Measurements from ENCODE around the gene ATRX.
"Not testable (repeated sequence)": the region's sequence is repeated elsewhere in the genome, so short reads cannot be mapped to it uniquely, and the experiment has no call there.

ATRX gene, protein sequence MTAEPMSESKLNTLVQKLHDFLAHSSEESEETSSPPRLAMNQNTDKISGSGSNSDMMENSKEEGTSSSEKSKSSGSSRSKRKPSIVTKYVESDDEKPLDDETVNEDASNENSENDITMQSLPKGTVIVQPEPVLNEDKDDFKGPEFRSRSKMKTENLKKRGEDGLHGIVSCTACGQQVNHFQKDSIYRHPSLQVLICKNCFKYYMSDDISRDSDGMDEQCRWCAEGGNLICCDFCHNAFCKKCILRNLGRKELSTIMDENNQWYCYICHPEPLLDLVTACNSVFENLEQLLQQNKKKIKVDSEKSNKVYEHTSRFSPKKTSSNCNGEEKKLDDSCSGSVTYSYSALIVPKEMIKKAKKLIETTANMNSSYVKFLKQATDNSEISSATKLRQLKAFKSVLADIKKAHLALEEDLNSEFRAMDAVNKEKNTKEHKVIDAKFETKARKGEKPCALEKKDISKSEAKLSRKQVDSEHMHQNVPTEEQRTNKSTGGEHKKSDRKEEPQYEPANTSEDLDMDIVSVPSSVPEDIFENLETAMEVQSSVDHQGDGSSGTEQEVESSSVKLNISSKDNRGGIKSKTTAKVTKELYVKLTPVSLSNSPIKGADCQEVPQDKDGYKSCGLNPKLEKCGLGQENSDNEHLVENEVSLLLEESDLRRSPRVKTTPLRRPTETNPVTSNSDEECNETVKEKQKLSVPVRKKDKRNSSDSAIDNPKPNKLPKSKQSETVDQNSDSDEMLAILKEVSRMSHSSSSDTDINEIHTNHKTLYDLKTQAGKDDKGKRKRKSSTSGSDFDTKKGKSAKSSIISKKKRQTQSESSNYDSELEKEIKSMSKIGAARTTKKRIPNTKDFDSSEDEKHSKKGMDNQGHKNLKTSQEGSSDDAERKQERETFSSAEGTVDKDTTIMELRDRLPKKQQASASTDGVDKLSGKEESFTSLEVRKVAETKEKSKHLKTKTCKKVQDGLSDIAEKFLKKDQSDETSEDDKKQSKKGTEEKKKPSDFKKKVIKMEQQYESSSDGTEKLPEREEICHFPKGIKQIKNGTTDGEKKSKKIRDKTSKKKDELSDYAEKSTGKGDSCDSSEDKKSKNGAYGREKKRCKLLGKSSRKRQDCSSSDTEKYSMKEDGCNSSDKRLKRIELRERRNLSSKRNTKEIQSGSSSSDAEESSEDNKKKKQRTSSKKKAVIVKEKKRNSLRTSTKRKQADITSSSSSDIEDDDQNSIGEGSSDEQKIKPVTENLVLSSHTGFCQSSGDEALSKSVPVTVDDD (N-terminal part only)

GRCh38 chrX:77785486-77786364 lies at the start of gene ATRX:
TSS of gene ATRX (minus strand) at chrX:77786216. CDS start at chrX:77786001, 215 bp downstream.
- DNase-seq (ENCODE audit: low read depth): peak; percentile 35
- peak within 1 kb of the TSS; percentile 64 for H3K4me3 ChIP-seq (ENCODE audit: low read depth, low read length)

DNA sequence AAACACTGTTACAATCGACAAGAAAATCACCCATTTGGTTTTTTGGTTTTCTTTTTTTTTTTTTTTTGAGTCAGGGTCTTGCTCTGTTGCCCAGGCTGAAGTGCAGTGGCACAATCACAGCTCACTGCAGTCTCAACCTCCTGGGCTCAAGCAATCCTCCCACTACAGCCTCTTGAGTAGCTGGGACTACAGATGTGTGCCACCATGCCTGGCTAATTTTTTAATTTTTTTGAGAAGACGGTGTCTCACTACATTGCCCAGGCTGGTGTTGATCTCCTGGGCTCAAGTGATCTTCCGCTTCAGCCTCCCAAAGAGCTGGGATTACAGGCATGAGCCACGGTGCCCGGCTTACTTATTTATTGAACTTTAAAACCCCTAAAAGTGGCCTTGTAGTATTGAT lies 45.5 kb upstream of the ATRX start:
- not testable (repeated sequence) for H3K4me3 ChIP-seq (ENCODE audit: low read depth, low read length)

DNA sequence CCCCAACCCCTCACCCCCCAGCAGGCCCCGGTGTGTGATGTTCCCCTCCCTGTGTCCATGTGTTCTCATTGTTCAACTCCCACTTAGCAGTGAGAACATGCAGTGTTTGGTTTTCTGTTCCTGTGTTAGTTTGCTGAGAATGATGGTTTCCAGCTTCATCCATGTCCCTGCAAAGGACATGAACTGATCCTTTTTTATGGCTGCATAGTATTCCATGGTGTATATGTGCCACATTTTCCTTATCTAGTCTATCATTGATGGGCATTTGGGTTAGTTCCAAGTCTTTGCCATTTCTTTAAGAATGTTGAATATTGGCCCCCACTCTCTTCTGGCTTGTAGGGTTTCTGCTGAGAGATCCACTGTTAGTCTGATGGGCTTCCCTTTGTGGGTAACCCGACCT lies 36.0 kb upstream of the ATRX start:
- DNase-seq (ENCODE audit: low read depth); H3K4me3 ChIP-seq (ENCODE audit: low read depth, low read length): not testable (repeated sequence)

More for the DNA sequence above, 45.5 kb upstream of the ATRX start:
- DNase-seq (ENCODE audit: low read depth): not testable (repeated sequence)

- DNase-seq (ENCODE audit: low read depth): no peak
Measured at GRCh38 chrX:77820091-77820727, 34.2 kb upstream of the ATRX start.

DNA sequence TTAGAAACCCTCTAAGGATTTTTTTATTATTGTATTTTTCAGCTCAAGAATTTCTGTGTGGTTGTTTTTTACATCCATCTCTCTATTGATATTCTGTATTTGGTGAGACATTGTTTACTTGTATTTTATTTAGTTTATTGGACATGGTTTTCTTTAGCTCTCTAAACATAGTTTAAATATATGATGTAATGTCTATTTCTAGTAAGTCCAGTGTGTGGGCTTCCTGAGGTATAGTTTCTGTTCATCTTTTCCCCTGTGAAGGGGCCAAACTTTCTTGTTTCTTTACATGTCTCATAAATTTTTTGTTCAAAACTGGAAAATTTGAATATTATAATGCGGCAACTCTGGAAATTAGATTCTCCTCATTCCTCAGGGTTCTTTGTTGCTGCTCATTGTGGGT lies 28.2 kb upstream of the ATRX start:
- DNase-seq (ENCODE audit: low read depth): no peak
- no peak overlapping the region for H3K4me3 ChIP-seq (ENCODE audit: low read depth, low read length)

More at GRCh38 chrX:77820091-77820727, 34.2 kb upstream of the ATRX start:
- H3K4me3 ChIP-seq (ENCODE audit: low read depth, low read length): no peak overlapping the region

DNA sequence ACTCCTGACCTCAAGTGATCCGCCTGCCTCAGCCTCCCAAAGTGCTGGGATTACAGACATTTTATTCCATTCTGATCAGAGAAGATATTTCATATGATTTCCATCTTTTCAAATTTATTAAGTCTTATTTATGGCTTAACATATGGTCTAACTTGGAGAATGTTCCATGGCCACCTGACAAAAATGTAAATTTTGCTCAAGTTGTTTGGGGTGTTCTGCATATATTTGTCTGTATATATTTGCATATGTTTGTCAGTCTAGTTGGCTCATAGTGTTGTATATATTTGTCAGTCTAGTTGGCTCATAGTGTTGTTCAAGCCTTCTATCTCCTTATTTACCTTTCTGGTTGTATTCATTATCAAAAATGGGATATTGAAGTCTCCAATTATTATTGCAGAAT lies 16.2 kb upstream of the ATRX start:
- no peak for DNase-seq (ENCODE audit: low read depth)
- no peak overlapping the region for H3K4me3 ChIP-seq (ENCODE audit: low read depth, low read length)

- no peak overlapping the region for H3K4me3 ChIP-seq (ENCODE audit: low read depth, low read length)
- DNase-seq (ENCODE audit: low read depth): no peak
Measured at GRCh38 chrX:77795124-77795523, 9.1 kb upstream of the ATRX start.

DNA sequence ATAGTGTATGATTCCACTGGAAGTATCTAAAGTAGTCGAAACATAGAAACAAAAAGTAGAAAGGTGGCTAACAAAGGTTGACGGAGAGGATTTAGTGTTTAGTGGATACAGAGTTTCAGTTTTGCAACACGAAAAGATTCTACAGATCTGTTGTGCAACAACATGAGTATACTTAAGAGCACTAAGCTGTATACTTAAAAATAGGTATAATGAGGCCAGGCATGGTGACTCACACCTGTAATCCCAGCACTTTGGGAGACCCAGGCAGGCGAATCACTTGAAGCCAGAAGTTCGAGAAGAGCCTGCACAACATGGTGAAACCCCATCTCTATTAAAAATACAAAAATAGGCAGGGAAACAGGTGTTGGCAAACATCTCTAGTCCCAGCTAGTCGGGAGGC lies 7.9 kb upstream of the ATRX start:
- DNase-seq (ENCODE audit: low read depth): no peak

GRCh38 chrX:77788050-77788449 lies 2.0 kb upstream of the ATRX start:
- H3K4me3 ChIP-seq (ENCODE audit: low read depth, low read length): no peak overlapping the region

More for the DNA sequence above, 7.9 kb upstream of the ATRX start:
- no peak overlapping the region for H3K4me3 ChIP-seq (ENCODE audit: low read depth, low read length)

GRCh38 chrX:77786365-77786680 lies 307 bp upstream of the ATRX start:
- DNase-seq (ENCODE audit: low read depth): no peak

More at GRCh38 chrX:77788050-77788449, 2.0 kb upstream of the ATRX start:
- no peak for DNase-seq (ENCODE audit: low read depth)

GRCh38 chrX:77779695-77780094 lies 6.3 kb downstream of the ATRX start:
- DNase-seq (ENCODE audit: low read depth): no peak
- H3K4me3 ChIP-seq (ENCODE audit: low read depth, low read length): no peak overlapping the region

More at GRCh38 chrX:77786365-77786680, 307 bp upstream of the ATRX start:
- H3K4me3 ChIP-seq (ENCODE audit: low read depth, low read length): peak overlapping the region; percentile 64

DNA sequence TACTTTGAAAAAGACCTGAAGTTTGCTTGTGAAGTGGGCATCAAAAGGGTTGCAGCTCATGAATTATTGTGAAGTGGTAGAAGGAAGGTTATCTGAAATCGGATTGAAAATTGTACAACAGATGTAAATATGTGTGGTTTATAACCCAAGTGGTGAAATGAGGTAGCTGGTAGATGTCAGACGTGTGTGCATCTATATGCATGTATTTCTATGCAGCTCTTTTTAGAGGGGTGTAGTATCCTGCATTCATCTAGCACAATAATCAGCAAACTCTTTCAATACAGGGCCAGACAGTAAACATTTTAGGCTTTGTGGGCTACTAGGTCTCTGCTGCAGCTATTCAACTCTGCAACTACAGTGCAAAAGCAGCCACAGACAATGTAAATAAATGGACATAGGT lies 9.4 kb downstream of the ATRX start:
- no peak overlapping the region for H3K4me3 ChIP-seq (ENCODE audit: low read depth, low read length)
- DNase-seq (ENCODE audit: low read depth): no peak

DNA sequence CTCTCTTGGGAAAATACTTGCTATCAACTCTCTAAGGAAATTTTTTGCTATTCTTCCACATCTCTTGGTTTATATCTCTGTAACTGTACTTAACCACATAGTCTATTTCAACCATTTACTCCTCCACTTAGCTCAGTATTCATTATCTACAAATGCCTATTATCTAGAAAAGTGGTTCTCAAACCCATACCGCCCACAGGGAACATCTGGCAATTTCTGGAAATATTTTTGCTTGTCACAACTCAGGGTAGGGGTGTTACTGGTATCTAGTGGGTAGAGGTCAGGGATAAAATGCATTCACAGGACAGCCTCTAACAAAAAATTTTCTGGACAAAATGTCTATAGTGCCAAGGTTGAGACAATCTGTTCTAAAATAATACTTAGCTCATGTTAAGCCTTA lies 14.4 kb downstream of the ATRX start:
- H3K4me3 ChIP-seq (ENCODE audit: low read depth, low read length): no peak overlapping the region
- DNase-seq (ENCODE audit: low read depth): no peak

GRCh38 chrX:77768787-77769186 lies 17.2 kb downstream of the ATRX start:
- H3K4me3 ChIP-seq (ENCODE audit: low read depth, low read length): no peak overlapping the region
- no peak for DNase-seq (ENCODE audit: low read depth)

DNA sequence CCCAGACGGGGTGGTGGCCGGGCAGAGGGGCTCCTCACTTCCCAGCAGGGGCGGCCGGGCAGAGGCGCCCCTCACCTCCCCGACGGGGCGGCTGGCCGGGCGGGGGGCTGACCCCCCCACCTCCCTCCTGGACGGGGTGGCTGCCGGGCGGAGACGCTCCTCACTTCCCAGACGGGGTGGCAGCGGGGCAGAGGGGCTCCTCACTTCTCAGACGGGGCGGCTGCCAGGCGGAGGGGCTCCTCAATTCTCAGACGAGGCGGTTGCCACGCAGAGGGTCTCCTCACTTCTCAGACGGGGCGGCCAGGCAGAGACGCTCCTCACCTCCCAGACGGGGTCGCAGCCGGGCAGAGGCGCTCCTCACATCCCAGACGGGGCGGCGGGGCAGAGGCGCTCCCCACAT lies 19.8 kb downstream of the ATRX start:
- H3K4me3 ChIP-seq (ENCODE audit: low read depth, low read length); DNase-seq (ENCODE audit: low read depth): not testable (repeated sequence)

DNA sequence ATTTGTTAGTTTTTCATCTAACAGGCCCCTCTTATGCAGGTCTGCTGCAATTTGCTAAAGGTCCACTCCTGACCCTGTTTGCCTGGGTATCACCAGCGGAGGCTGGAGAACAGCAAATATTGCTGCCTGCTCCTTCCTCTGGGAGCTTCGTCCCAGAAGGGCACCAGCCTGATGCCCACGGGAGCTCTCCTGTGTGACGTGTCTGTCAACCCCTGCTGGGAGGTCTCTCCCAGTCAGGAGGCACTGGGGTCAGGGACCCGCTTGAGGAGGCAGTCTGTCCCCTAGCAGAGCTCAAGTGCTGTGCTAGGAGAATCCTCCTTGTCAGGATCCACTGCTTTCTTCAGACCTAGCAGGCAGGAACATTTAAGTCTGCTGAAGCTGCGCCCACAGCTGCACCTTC lies 30.5 kb downstream of the ATRX start:
- no peak for DNase-seq (ENCODE audit: low read depth)
- H3K4me3 ChIP-seq (ENCODE audit: low read depth, low read length): no peak overlapping the region

DNA sequence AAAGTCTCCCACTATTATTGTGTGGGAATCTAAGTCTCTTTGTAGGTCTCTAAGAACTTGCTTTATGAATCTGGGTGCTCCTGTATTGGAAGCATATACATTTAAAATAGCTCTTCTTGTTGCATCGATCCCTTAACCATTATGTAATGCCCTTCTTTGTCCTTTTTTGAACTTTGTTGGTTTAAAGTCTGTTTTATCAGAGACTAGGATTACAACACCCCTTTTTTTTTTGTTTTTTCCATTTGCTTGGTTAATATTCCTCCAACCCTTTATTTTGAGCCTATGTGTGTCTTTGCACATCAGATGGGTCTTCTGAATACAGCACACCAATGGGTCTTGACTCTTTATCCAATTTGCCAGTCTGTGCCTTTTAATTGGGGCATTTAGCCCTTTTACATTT lies 32.1 kb downstream of the ATRX start:
- not testable (repeated sequence) for H3K4me3 ChIP-seq (ENCODE audit: low read depth, low read length); DNase-seq (ENCODE audit: low read depth)

DNA sequence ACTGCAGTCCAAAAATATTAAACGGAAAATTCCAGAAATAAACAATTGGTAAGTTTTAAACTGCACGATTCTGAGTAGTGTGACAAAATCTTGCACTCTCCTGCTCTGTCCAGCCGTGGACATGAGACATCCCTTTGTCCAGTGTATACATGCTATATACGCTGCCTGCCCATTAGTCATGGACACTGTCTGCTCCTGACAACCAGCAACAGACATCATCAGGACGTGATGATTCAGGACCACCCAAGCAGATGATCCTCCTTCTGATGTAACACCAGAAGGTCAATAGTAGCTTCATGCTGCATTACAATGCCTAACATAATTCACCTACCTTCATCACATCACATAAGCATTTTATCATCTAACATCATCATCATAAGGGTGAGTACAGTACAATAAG lies 36.3 kb downstream of the ATRX start:
- H3K4me3 ChIP-seq (ENCODE audit: low read depth, low read length): no peak overlapping the region
- DNase-seq (ENCODE audit: low read depth): peak; percentile 68
